Keratinocyte (primary cell): ENCODE measurements around the gene TEX47. TPM values are rescaled to one million over a fixed set of nuclear protein-coding genes. Genes with fewer than 3 reads are reported as not detected.

Source experiments
- DNase-seq: peaks from one replicate; pipeline ENCODE4 v3.0.0-alpha.2; 2011; ENCODE audit warnings: low read depth, missing footprints, low spot score
- FAIRE-seq: peaks from 2 replicates; lab custom pipeline; 2011; peaks lifted over from hg19 to GRCh38; lab: Jason Lieb, UNC
- H2AFZ ChIP-seq: 2 replicates; pipeline ENCODE4 v1.6.0; 2012; ENCODE audit warnings: low read length, control low read depth, inconsistent platforms; ENCODE audit not compliant: control insufficient read depth
- H3K27ac ChIP-seq: 2 replicates; pipeline ENCODE4 v1.5.1; 2011; ENCODE audit warnings: low read length; ENCODE audit not compliant: control insufficient read depth, insufficient read depth
- H3K27me3 ChIP-seq: 3 replicates; pipeline ENCODE4 v1.6.0; 2011; ENCODE audit warnings: low read length; ENCODE audit not compliant: control insufficient read depth, insufficient read depth; ENCODE audit errors: extremely low read depth
- H3K36me3 ChIP-seq, 2 experiments: 2 replicates in 1 of 2; 3 replicates in 1 of 2; pipeline ENCODE4 v1.5.1; 2011; ENCODE audit warnings: low read length in 2 of 2, mild to moderate bottlenecking in 1 of 2; ENCODE audit not compliant: control insufficient read depth in 2 of 2, insufficient read depth in 2 of 2; ENCODE audit errors: extremely low read depth in 1 of 2
- H3K4me1 ChIP-seq: 3 replicates; pipeline ENCODE4 v1.5.1; 2011; ENCODE audit warnings: low read length; ENCODE audit not compliant: control insufficient read depth, insufficient read depth; ENCODE audit errors: extremely low read depth
- H3K4me2 ChIP-seq: 3 replicates; pipeline ENCODE4 v1.6.0; 2011; ENCODE audit warnings: low read depth, low read length; ENCODE audit not compliant: control insufficient read depth, insufficient read depth; ENCODE audit errors: extremely low read depth
- H3K4me3 ChIP-seq, 3 experiments: fragments of 200-600 bp in 1 of 3; sonication (generic) in 1 of 3; 2 replicates in 2 of 3; 3 replicates in 1 of 3; pipeline ENCODE4 v1.5.1; 2011 to 2016; ENCODE audit warnings: low read length in 3 of 3, mild to moderate bottlenecking in 3 of 3, control low read depth in 2 of 3, inconsistent platforms in 1 of 3, low read depth in 1 of 3, mixed read lengths in 1 of 3, mixed run types in 1 of 3, moderate library complexity in 1 of 3; ENCODE audit not compliant: control insufficient read depth in 2 of 3, insufficient read depth in 2 of 3; ENCODE audit errors: extremely low read depth in 1 of 3
- H3K79me2 ChIP-seq: 2 replicates; pipeline ENCODE4 v1.6.0; 2012; ENCODE audit warnings: low read length; ENCODE audit not compliant: control insufficient read depth, insufficient read depth
- H3K9ac ChIP-seq: 3 replicates; pipeline ENCODE4 v1.6.0; 2011; ENCODE audit warnings: low read length; ENCODE audit not compliant: control insufficient read depth, insufficient read depth; ENCODE audit errors: extremely low read depth
- H3K9me1 ChIP-seq: 3 replicates; pipeline ENCODE4 v1.6.0; 2011; ENCODE audit warnings: low read length; ENCODE audit not compliant: control insufficient read depth, insufficient read depth; ENCODE audit errors: extremely low read depth
- H3K9me3 ChIP-seq: 2 replicates; pipeline ENCODE4 v1.5.1; 2012; ENCODE audit warnings: low read depth, low read length; ENCODE audit not compliant: control insufficient read depth
- H4K20me1 ChIP-seq: 3 replicates; pipeline ENCODE4 v1.6.0; 2011; ENCODE audit warnings: low read length; ENCODE audit not compliant: control insufficient read depth, insufficient read depth; ENCODE audit errors: extremely low read depth
- EZH2 ChIP-seq: IDR thresholded peaks from one replicate; pipeline ENCODE4 v1.6.1; 2012; ENCODE audit warnings: inconsistent platforms, mild to moderate bottlenecking, low read length, moderate library complexity
- dilution Hi-C: fragments of 300-500 bp; cut with MboI; formaldehyde crosslinking; loops from one replicate; pipeline ENCODE4 v1.7.0; 2020; ENCODE audit warnings: low sequenced_read_pairs; ENCODE audit not compliant: extremely low pct_ligation_motif_present
- polyA plus RNA-seq, 5 experiments: library from polyadenylated mRNA; depleted of rRNA in 3 of 5; stranded (reverse) in 3 of 5; stranded (forward) in 1 of 5; unstranded in 1 of 5; fragments of >200 nt; gene quantifications; 1 replicate in 1 of 5; 2 replicates in 3 of 5; 3 replicates in 1 of 5; pipeline versions ENCODE4 v1.2.1 to v1.2.3, GENCODE V29; 2011 to 2012; ENCODE audit warnings: missing spikeins in 2 of 5, low read depth in 1 of 5, low replicate concordance in 1 of 5
- TF ChIP-seq, protein P1 (sequence below), 3 experiments: IDR thresholded peaks in 1 of 3; conservative IDR thresholded peaks in 1 of 3; optimal IDR thresholded peaks in 1 of 3; 2 replicates in 2 of 3; 3 replicates in 1 of 3; pipeline versions ENCODE3 to v1.5.1; 2011; ENCODE audit warnings: low read length in 3 of 3, mild to moderate bottlenecking in 3 of 3, moderate library complexity in 2 of 3, control low read depth in 1 of 3, inconsistent platforms in 1 of 3; ENCODE audit not compliant: insufficient read depth in 2 of 3; ENCODE audit errors: extremely low read depth in 1 of 3

The TEX47 gene
- polyA plus RNA-seq, 1 donor (not counting 4 experiments of a cell fraction or from before 2014, with no cell fraction given), result not detected

- Histone ChIP-seq H3K79me2 (no peaks in the 10 kb centered on the region), H3K27me3 (no peaks in the 10 kb centered on the region), H3K4me3 (no peak overlapping the region), H3K36me3 (no peaks in the 10 kb centered on the region), H3K9me1 (no peaks in the 10 kb centered on the region), H3K4me1 (no peaks in the 10 kb centered on the region), H4K20me1 (no peaks in the 10 kb centered on the region), H3K4me2 (no peak overlapping the region), H3K9me3 (no peaks in the 10 kb centered on the region), H2AFZ (no peak overlapping the region), H3K27ac (no peak overlapping the region), H3K9ac (no peak overlapping the region)
- DNase-seq, result no peak
- FAIRE-seq, result no peak
- dilution Hi-C loops, result no loop called here
- TF ChIP-seq, protein P1, sequence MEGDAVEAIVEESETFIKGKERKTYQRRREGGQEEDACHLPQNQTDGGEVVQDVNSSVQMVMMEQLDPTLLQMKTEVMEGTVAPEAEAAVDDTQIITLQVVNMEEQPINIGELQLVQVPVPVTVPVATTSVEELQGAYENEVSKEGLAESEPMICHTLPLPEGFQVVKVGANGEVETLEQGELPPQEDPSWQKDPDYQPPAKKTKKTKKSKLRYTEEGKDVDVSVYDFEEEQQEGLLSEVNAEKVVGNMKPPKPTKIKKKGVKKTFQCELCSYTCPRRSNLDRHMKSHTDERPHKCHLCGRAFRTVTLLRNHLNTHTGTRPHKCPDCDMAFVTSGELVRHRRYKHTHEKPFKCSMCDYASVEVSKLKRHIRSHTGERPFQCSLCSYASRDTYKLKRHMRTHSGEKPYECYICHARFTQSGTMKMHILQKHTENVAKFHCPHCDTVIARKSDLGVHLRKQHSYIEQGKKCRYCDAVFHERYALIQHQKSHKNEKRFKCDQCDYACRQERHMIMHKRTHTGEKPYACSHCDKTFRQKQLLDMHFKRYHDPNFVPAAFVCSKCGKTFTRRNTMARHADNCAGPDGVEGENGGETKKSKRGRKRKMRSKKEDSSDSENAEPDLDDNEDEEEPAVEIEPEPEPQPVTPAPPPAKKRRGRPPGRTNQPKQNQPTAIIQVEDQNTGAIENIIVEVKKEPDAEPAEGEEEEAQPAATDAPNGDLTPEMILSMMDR (optimal IDR thresholded peaks at IDR 0.05 in 1 of 3, IDR thresholded peaks at IDR 0.05 in 1 of 3, conservative IDR thresholded peaks at IDR 0.05 in 1 of 3; ENCODE audit: extremely low read depth in 1 of 3, insufficient read depth in 2 of 3, low read length in 3 of 3), result no peak
- TF ChIP-seq EZH2, result no peak
Measured at GRCh38 chr7:88826222-88826621, 30.7 kb upstream of the TEX47 start.

DNA sequence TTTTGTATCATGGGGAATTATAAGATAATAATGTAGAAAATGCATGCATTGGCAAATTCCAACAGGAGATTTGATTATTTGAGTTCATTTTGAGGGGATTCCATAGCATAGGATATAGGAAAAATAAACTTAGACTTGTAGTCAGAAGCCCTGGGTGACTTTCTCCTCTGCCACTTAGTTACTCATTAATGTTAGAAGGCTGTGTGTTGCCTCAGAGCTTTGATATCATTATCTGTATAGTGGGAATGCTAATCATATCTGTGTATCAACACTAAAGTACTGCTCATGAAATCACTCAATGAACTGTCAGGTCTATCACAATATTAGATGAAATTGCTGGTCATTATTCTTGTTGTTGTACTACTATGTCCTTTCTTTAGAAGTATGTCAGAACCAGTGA is 23.0 kb upstream of the TEX47 start:
- Histone ChIP-seq H3K36me3 (no peaks in the 10 kb centered on the region), H3K27me3 (no peaks in the 10 kb centered on the region), H3K4me3 (no peak overlapping the region), H3K79me2 (no peaks in the 10 kb centered on the region), H3K4me1 (no peaks in the 10 kb centered on the region), H2AFZ (no peak overlapping the region), H4K20me1 (no peaks in the 10 kb centered on the region), H3K9me3 (no peaks in the 10 kb centered on the region), H3K4me2 (no peak overlapping the region), H3K9me1 (no peaks in the 10 kb centered on the region), H3K27ac (no peak overlapping the region), H3K9ac (no peak overlapping the region)
- no peak for DNase-seq
- TF ChIP-seq EZH2, result no peak
- TF ChIP-seq, protein P1 (optimal IDR thresholded peaks at IDR 0.05 in 1 of 3, IDR thresholded peaks at IDR 0.05 in 1 of 3, conservative IDR thresholded peaks at IDR 0.05 in 1 of 3; ENCODE audit: extremely low read depth in 1 of 3, insufficient read depth in 2 of 3, low read length in 3 of 3), result no peak
- dilution Hi-C loops, result no loop called here
- FAIRE-seq, result no peak
